ENCODE results near the gene RARS1. TPM values are rescaled to one million over a fixed set of nuclear protein-coding genes. Genes with fewer than 3 reads are reported as not detected.
A peak's percentile ranks its signal among the peaks of the same experiment; 100 is the strongest.

RARS1 gene
- 180 and 248 TPM in 2 replicates for total RNA-seq

DNA sequence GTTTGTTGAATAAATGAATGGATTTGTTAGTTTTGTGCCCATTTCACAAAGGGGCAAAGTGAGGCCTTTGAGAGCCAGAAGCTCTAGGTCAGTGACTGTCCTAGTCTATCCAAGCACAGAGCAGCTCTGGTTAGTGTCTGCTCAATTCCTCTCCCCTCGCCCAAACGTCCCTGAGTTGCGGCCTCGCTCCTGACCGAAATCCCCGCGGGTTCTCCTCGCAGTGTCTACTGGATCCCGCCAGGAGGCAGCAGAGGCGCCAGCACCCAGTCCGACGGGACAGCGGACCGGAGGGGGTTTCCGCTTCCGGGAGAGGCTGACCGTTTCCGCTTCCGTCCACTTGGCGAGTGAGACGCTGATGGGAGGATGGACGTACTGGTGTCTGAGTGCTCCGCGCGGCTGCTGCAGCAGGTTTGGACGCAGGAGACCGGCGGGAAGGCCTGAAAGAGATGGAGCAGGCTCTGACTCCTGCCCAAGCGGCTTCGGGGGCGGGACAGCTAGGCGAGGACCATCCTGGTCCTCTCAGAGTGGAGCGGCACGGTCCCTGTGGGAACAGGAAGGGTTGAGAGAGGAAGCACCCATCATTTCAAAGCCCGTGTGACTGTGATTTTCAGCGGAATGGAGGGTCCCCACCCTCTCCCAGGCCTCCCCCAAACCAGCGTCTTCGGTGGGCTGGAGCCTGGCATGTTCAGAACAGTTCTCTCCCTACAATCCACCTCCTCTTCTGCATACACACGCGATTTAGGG, at the start of gene RARS1:
TSS of gene RARS1 (plus strand) at position 336 of the 744 bp plus-strand sequence. CDS start at position 364, 28 bp downstream.
- peak; percentile 94 for DNase-seq (ENCODE audit: low read depth)
- H3K4me3 ChIP-seq (ENCODE audit: low read depth, low read length): peak within 1 kb of the TSS; percentile 100
- TF ChIP-seq, protein P1, sequence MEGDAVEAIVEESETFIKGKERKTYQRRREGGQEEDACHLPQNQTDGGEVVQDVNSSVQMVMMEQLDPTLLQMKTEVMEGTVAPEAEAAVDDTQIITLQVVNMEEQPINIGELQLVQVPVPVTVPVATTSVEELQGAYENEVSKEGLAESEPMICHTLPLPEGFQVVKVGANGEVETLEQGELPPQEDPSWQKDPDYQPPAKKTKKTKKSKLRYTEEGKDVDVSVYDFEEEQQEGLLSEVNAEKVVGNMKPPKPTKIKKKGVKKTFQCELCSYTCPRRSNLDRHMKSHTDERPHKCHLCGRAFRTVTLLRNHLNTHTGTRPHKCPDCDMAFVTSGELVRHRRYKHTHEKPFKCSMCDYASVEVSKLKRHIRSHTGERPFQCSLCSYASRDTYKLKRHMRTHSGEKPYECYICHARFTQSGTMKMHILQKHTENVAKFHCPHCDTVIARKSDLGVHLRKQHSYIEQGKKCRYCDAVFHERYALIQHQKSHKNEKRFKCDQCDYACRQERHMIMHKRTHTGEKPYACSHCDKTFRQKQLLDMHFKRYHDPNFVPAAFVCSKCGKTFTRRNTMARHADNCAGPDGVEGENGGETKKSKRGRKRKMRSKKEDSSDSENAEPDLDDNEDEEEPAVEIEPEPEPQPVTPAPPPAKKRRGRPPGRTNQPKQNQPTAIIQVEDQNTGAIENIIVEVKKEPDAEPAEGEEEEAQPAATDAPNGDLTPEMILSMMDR (IDR thresholded peaks at IDR 0.05; ENCODE audit: insufficient read depth, low read depth, low read length): peak; percentile 99

DNA sequence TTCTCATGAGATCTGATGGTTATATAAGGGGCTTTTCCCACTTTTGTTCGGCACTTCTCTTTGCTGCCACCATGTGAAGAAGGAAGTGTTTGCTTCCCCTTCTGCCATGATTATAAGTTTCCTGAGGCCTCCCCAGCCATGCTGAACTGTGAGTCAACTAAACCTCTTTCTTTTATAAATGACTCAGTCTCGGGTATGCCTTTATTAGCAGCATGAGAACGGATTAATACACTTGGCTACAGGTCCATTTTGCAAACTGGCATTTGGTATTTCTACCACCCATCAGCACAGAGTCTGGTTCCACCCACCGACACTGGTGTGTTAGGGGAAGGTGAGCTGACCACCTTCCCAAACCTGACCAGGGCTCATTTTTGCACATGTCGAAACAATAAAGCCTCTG, 47.9 kb upstream of the RARS1 start:
- TF ChIP-seq, protein P1 (IDR thresholded peaks at IDR 0.05; ENCODE audit: insufficient read depth, low read depth, low read length): no peak
- DNase-seq (ENCODE audit: low read depth): no peak
- no peak overlapping the region for H3K4me3 ChIP-seq (ENCODE audit: low read depth, low read length)

DNA sequence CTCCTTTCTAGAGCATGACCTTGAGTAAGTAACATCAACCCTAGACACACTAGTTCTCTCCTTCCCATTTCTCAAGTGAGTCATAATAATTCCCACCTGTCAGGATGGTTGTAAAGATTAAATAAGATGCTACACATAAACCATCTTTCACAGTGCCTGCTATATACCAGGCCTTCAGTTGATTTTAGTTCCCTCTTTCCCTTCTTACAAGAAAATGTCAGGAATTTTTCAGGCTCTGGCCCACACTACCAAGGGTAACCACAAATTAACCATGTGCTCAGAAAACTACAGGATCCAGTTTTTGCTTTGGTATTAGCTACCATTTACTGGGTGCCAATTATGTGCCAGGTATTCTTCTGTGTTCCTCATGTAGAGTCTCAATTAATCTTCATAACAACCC, 42.7 kb upstream of the RARS1 start:
- TF ChIP-seq, protein P1 (IDR thresholded peaks at IDR 0.05; ENCODE audit: insufficient read depth, low read depth, low read length): no peak
- H3K4me3 ChIP-seq (ENCODE audit: low read depth, low read length): no peak overlapping the region
- DNase-seq (ENCODE audit: low read depth): peak; percentile 8

DNA sequence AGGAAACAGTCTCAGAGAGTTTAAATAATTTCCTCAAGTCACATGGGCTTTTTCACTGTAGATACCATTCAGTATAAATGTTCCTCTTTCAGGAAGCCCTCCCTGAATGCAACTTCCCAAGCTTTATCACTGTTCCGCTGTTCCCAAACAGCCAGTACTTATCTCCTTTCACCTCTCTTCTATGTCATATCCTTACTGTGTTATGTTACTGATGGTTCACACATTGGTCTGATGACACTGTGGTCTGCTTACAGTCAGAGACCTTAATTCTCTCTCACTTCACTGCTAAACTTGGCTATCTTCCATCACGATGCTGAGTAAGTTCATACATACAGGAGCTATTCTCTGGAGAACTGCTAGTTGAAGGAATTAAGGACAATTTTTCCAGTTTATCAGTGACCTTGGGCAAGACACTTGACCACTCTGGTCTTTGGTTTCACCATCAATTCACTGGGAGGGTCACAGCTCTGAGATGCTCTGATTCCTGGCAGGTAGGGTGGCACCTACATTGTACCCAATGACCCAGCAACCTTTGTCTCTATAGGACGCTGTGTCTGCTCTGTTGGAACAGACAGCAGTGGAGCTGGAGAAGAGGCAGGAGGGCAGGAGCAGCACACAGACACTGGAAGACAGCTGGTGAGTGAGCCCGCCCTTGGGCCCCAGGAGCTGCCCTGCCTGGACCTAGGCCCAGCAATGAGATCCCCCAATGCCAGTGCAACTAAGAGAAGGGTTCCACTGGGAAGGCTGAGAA, 42.1 kb upstream of the RARS1 start:
- DNase-seq (ENCODE audit: low read depth): peak; percentile 18
- H3K4me3 ChIP-seq (ENCODE audit: low read depth, low read length): no peak overlapping the region
- TF ChIP-seq, protein P1 (IDR thresholded peaks at IDR 0.05; ENCODE audit: insufficient read depth, low read depth, low read length): no peak

DNA sequence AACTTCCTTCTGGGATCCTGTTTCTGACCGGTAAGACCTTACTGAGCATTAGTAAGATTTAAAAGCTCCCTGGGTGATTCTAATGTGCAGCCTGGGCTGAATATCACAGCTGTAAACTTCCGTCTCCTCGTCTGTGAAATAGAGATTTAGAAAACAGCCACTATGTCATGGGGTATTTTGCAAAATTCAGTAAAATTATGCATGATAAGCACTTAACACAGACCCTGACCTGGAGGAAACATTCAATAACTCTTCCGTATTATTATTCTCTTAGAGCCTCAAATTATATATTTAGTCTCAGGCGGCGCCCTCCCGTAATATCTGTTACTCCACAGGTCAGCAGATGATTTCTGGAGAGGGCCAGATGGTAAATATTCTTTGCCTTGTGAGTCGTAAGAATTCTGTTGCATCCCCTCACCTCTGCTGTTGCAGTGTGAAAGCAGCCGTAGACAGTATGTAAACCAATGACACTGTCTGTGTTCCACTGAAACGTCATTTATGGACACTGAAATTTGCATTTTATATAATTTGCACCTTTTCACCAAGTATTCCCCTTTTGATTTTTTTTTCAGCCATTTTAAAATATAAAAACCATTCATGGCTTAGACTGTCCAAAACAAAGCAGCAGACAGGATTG, 39.2 kb upstream of the RARS1 start:
- H3K4me3 ChIP-seq (ENCODE audit: low read depth, low read length): no peak overlapping the region
- TF ChIP-seq, protein P1 (IDR thresholded peaks at IDR 0.05; ENCODE audit: insufficient read depth, low read depth, low read length): no peak
- DNase-seq (ENCODE audit: low read depth): no peak

DNA sequence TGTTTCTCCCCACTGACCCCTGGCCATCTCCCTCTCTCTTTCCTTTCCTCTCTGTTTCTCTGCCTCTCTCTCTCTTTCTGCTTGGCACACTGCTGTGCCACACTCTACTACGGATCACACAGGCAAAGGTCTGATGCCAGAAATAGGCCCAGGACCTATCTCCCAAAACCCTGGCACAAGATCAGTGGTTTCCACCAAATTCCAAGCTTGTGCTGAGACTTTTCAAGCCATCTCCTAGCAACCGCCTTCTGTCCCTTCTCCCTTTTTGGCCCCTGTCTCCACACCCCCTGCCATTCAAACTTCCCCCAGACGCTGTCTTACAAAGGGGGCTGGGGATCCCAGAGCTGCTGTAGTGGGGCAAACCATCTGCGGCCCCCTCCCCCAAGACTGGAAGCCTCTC, 38.5 kb upstream of the RARS1 start:
- no peak for DNase-seq (ENCODE audit: low read depth)
- no peak overlapping the region for H3K4me3 ChIP-seq (ENCODE audit: low read depth, low read length)
- TF ChIP-seq, protein P1 (IDR thresholded peaks at IDR 0.05; ENCODE audit: insufficient read depth, low read depth, low read length): no peak
